MCF 10A (cell line): ENCODE data around the gene ZNF462. TPM values are rescaled to one million over a fixed set of nuclear protein-coding genes. Genes with fewer than 3 reads are reported as not detected.

Experiments used
- BruUV-seq: library from RNA; stranded (reverse); fragments of 400-500 nt; replicated peaks from 2 replicates; lab custom pipeline; 2021; lab: Mats Ljungman, UMichigan
- CTCF ChIA-PET: fragments of 300-600 bp; sonication (Branson Sonifier 250); formaldehyde crosslinking; extraction: SDS; loops from one replicate; lab custom pipeline; 2021; ENCODE audit warnings: antibody characterized with exemption, inconsistent platforms; lab: Yijun Ruan, JAX
- POLR2A ChIA-PET: fragments of 300-600, 350-650 bp; sonication (Branson Sonifier 250); formaldehyde crosslinking; extraction: SDS; loops from one replicate; lab custom pipeline; 2020; ENCODE audit warnings: antibody characterized with exemption, inconsistent platforms; lab: Yijun Ruan, JAX
- DNase-seq: peaks from one replicate; pipeline ENCODE4 v3.0.0-alpha.2; 2018; ENCODE audit not compliant: unreplicated experiment
- H3K27ac Mint-ChIP-seq: one replicate; pipeline ENCODE4 v1.8.0; 2022; ENCODE audit warnings: mild to moderate bottlenecking, low read depth, mixed read lengths; ENCODE audit not compliant: unreplicated experiment
- H3K27me3 Mint-ChIP-seq: one replicate; pipeline ENCODE4 v1.8.0; 2022; ENCODE audit warnings: mixed read lengths; ENCODE audit not compliant: insufficient read depth, unreplicated experiment
- H3K36me3 Mint-ChIP-seq: one replicate; pipeline ENCODE4 v1.8.0; 2022; ENCODE audit warnings: mild to moderate bottlenecking, moderate library complexity, mixed read lengths; ENCODE audit not compliant: insufficient read depth, unreplicated experiment
- H3K4me1 Mint-ChIP-seq: one replicate; pipeline ENCODE4 v1.8.0; 2022; ENCODE audit warnings: mixed read lengths; ENCODE audit not compliant: insufficient read depth, unreplicated experiment
- H3K4me3 Mint-ChIP-seq: one replicate; pipeline ENCODE4 v1.8.0; 2022; ENCODE audit warnings: mild to moderate bottlenecking, moderate library complexity, mixed read lengths; ENCODE audit not compliant: unreplicated experiment
- H3K9me3 Mint-ChIP-seq: one replicate; pipeline ENCODE4 v1.8.0; 2022; ENCODE audit warnings: mixed read lengths; ENCODE audit not compliant: unreplicated experiment
- intact Hi-C: fragments of 100-400 bp; cut with micrococcal nuclease; formaldehyde crosslinking; loops from 2 replicates; pipeline ENCODE4 v1.14.1; 2022
- total RNA-seq: library from RNA; stranded (reverse); gene quantifications from 2 replicates; pipeline ENCODE4 v1.2.3, GENCODE V29; 2022
- TF ChIP-seq, protein P1 (sequence below): fragments of 200-600 bp; IDR thresholded peaks from one replicate; pipeline ENCODE4 v1.8.0; 2022; ENCODE audit warnings: antibody characterized with exemption, mild to moderate bottlenecking; ENCODE audit not compliant: unreplicated experiment

ZNF462 gene
- total RNA-seq, 1 experiment from 2014 or later: 47.2 TPM

DNA sequence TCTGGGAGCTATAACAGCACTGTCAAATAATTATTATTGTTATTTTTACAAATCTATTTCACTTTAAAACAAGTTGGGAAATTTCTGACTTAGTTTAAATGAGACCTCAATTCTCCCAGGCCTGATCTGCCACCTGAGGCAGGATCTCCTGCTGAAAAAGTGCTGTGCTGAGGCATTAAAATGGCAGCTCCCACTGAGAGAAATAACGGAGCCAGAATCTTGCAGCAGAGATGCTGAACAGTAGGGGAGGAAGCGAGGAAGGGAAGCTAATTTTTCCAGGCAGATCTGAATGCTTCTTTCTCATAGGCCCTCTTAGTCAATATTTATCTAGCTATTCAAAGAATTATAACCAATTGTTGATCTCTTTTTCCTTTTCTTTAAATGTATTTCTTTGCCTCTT, 196.3 kb downstream of the ZNF462 start:
- no peaks in the 10 kb centered on the region for H3K36me3 Mint-ChIP-seq
- CTCF ChIA-PET: no interaction called here
- POLR2A ChIA-PET: interaction anchor here (0.6 to 0.7 kb wide), 2 partner anchors 19 to 356 kb away, joined by 3 to 4 read pairs; no protein-coding TSS in a partner anchor
- no peak overlapping the region for H3K27ac Mint-ChIP-seq
- no peaks in the 10 kb centered on the region for H3K4me1 Mint-ChIP-seq
- no TSS peak for BruUV-seq
- TF ChIP-seq, protein P1, sequence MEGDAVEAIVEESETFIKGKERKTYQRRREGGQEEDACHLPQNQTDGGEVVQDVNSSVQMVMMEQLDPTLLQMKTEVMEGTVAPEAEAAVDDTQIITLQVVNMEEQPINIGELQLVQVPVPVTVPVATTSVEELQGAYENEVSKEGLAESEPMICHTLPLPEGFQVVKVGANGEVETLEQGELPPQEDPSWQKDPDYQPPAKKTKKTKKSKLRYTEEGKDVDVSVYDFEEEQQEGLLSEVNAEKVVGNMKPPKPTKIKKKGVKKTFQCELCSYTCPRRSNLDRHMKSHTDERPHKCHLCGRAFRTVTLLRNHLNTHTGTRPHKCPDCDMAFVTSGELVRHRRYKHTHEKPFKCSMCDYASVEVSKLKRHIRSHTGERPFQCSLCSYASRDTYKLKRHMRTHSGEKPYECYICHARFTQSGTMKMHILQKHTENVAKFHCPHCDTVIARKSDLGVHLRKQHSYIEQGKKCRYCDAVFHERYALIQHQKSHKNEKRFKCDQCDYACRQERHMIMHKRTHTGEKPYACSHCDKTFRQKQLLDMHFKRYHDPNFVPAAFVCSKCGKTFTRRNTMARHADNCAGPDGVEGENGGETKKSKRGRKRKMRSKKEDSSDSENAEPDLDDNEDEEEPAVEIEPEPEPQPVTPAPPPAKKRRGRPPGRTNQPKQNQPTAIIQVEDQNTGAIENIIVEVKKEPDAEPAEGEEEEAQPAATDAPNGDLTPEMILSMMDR: no peak
- no peak overlapping the region for H3K4me3 Mint-ChIP-seq
- intact Hi-C loops: no loop called here
- H3K9me3 Mint-ChIP-seq: no peaks in the 10 kb centered on the region
- H3K27me3 Mint-ChIP-seq: no peaks in the 10 kb centered on the region
- no peak for DNase-seq

DNA sequence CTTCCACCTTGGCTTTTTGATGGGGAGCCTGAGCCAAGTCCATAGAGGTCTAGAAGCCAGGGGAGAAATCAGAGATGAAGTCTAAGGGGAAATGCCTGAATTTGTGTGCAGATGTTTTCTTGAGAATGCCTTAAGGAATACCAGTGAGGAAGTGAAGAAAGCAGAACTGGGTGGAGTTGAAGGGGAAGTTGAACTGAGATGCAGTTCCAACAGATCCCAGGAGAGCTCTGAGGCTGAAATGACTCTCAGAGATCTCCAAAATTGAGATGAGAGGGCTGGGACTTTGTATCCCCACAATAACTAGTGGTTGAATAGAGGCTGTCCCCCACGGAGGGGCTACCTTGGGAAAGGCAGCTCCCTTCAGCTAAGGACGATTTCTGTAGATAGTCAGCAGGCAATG, 197.1 kb downstream of the ZNF462 start:
- Mint-ChIP-seq H3K27ac (no peak overlapping the region), H3K4me1 (no peaks in the 10 kb centered on the region), H3K4me3 (no peak overlapping the region), H3K9me3 (no peaks in the 10 kb centered on the region), H3K36me3 (no peaks in the 10 kb centered on the region), H3K27me3 (no peaks in the 10 kb centered on the region)
- CTCF ChIA-PET: no interaction called here
- no peak for DNase-seq
- BruUV-seq: no TSS peak
- intact Hi-C loops: no loop called here
- POLR2A ChIA-PET: interaction anchor here (0.5 kb wide), 1 partner anchor 43 kb away, joined by 4 read pairs; no protein-coding TSS in a partner anchor
- TF ChIP-seq, protein P1: no peak
